ENCODE measurements around the gene MISP.

Gene MISP

GRCh38 chr19:778910-779653, 28.2 kb downstream of the MISP start:
- DNase-seq (no peak), ATAC-seq (replicated peaks) (no peak)
- Mint-ChIP-seq H3K9me3 (no peaks in the 10 kb centered on the region), H3K36me3 (ENCODE audit: insufficient read depth) (no peaks in the 10 kb centered on the region), H3K4me3 (no peak overlapping the region), H3K27ac (no peak overlapping the region), H3K4me1 (ENCODE audit: low read depth in 2 of 2) (no peaks in the 10 kb centered on the region), H3K27me3 (peaks cover 0 to 29% of the 10 kb centered on the region in 2 donors)

- Mint-ChIP-seq H3K27ac (no peak overlapping the region), H3K36me3 (ENCODE audit: insufficient read depth) (no peaks in the 10 kb centered on the region), H3K9me3 (no peaks in the 10 kb centered on the region), H3K4me1 (ENCODE audit: low read depth in 2 of 2) (no peaks in the 10 kb centered on the region), H3K27me3 (peaks cover 0 to 29% of the 10 kb centered on the region in 2 donors), H3K4me3 (no peak overlapping the region)
- DNase-seq: no peak
- no peak for ATAC-seq (replicated peaks)
Measured at GRCh38 chr19:780935-781334, 30.0 kb downstream of the MISP start.

GRCh38 chr19:781800-782184, 30.9 kb downstream of the MISP start:
- H3K4me1 Mint-ChIP-seq (ENCODE audit: low read depth in 2 of 2): no peaks in the 10 kb centered on the region
- no peak overlapping the region for H3K4me3 Mint-ChIP-seq
- H3K9me3 Mint-ChIP-seq: no peaks in the 10 kb centered on the region
- no peak for DNase-seq
- H3K27ac Mint-ChIP-seq: no peak overlapping the region
- H3K36me3 Mint-ChIP-seq (ENCODE audit: insufficient read depth): no peaks in the 10 kb centered on the region
- H3K27me3 Mint-ChIP-seq: peaks cover 0 to 29% of the 10 kb centered on the region in 2 donors
- no peak for ATAC-seq (replicated peaks)

- Mint-ChIP-seq H3K36me3 (ENCODE audit: insufficient read depth) (no peaks in the 10 kb centered on the region), H3K9me3 (no peaks in the 10 kb centered on the region), H3K27me3 (peaks cover 0 to 29% of the 10 kb centered on the region in 2 donors), H3K4me3 (no peak overlapping the region), H3K4me1 (ENCODE audit: low read depth in 2 of 2) (no peaks in the 10 kb centered on the region), H3K27ac (no peak overlapping the region)
- no peak for ATAC-seq (replicated peaks)
- DNase-seq: no peak
Measured at GRCh38 chr19:782185-782877, 31.4 kb downstream of the MISP start.

GRCh38 chr19:782878-783668, 32.2 kb downstream of the MISP start:
- Mint-ChIP-seq H3K4me3 (no peak overlapping the region), H3K36me3 (ENCODE audit: insufficient read depth) (no peaks in the 10 kb centered on the region), H3K4me1 (ENCODE audit: low read depth in 2 of 2) (no peaks in the 10 kb centered on the region), H3K27ac (no peak overlapping the region), H3K27me3 (peaks cover 0 to 29% of the 10 kb centered on the region in 2 donors), H3K9me3 (no peaks in the 10 kb centered on the region)
- DNase-seq (no peak), ATAC-seq (replicated peaks) (no peak)

- Mint-ChIP-seq H3K9me3 (no peaks in the 10 kb centered on the region), H3K36me3 (ENCODE audit: insufficient read depth) (no peaks in the 10 kb centered on the region), H3K27ac (no peak overlapping the region), H3K27me3 (peaks cover 0 to 23% of the 10 kb centered on the region in 2 donors), H3K4me1 (ENCODE audit: low read depth in 2 of 2) (no peaks in the 10 kb centered on the region), H3K4me3 (no peak overlapping the region)
- no peak for ATAC-seq (replicated peaks)
- DNase-seq: no peak
Measured at GRCh38 chr19:784541-784940, 33.6 kb downstream of the MISP start.

GRCh38 chr19:787536-787935, 36.6 kb downstream of the MISP start:
- Mint-ChIP-seq H3K27me3 (peaks cover 0 to 4% of the 10 kb centered on the region in 2 donors), H3K36me3 (ENCODE audit: insufficient read depth) (no peaks in the 10 kb centered on the region)

GRCh38 chr19:788686-788982, 37.7 kb downstream of the MISP start:
- Mint-ChIP-seq H3K27ac (no peak overlapping the region), H3K27me3 (no peaks in the 10 kb centered on the region), H3K4me1 (ENCODE audit: low read depth in 2 of 2) (no peaks in the 10 kb centered on the region), H3K9me3 (no peaks in the 10 kb centered on the region), H3K4me3 (no peak overlapping the region), H3K36me3 (ENCODE audit: insufficient read depth) (no peaks in the 10 kb centered on the region)
- ATAC-seq (replicated peaks) (no peak), DNase-seq (no peak)

More at GRCh38 chr19:787536-787935, 36.6 kb downstream of the MISP start:
- ATAC-seq (replicated peaks) (no peak), DNase-seq (no peak)
- no peak overlapping the region for H3K4me3 Mint-ChIP-seq
- H3K27ac Mint-ChIP-seq: no peak overlapping the region
- no peaks in the 10 kb centered on the region for H3K4me1 Mint-ChIP-seq (ENCODE audit: low read depth in 2 of 2)
- H3K9me3 Mint-ChIP-seq: no peaks in the 10 kb centered on the region

GRCh38 chr19:788983-789700, 38.2 kb downstream of the MISP start:
- H3K27ac Mint-ChIP-seq: peak overlapping the region in 1 of 2 donors; percentile 66
- no peak overlapping the region for H3K4me3 Mint-ChIP-seq
- no peak for ATAC-seq (replicated peaks)

GRCh38 chr19:789701-790060, 38.8 kb downstream of the MISP start:
- DNase-seq (no peak), ATAC-seq (replicated peaks) (no peak)
- no peaks in the 10 kb centered on the region for H3K9me3 Mint-ChIP-seq
- H3K4me3 Mint-ChIP-seq: no peak overlapping the region
- H3K36me3 Mint-ChIP-seq (ENCODE audit: insufficient read depth): peaks cover under 1% of the 10 kb centered on the region
- H3K27ac Mint-ChIP-seq: peak overlapping the region in 1 of 2 donors; percentile 66
- no peaks in the 10 kb centered on the region for H3K27me3 Mint-ChIP-seq
- no peaks in the 10 kb centered on the region for H3K4me1 Mint-ChIP-seq (ENCODE audit: low read depth in 2 of 2)

More at GRCh38 chr19:788983-789700, 38.2 kb downstream of the MISP start:
- Mint-ChIP-seq H3K36me3 (ENCODE audit: insufficient read depth) (no peaks in the 10 kb centered on the region), H3K4me1 (ENCODE audit: low read depth in 2 of 2) (no peaks in the 10 kb centered on the region), H3K9me3 (no peaks in the 10 kb centered on the region), H3K27me3 (no peaks in the 10 kb centered on the region)
- no peak for DNase-seq

GRCh38 chr19:791007-791566, 40.2 kb downstream of the MISP start:
- Mint-ChIP-seq H3K36me3 (ENCODE audit: insufficient read depth) (peaks cover 3% of the 10 kb centered on the region), H3K27ac (no peak overlapping the region), H3K27me3 (no peaks in the 10 kb centered on the region), H3K9me3 (no peaks in the 10 kb centered on the region), H3K4me1 (ENCODE audit: low read depth in 2 of 2) (no peaks in the 10 kb centered on the region), H3K4me3 (no peak overlapping the region)
- no peak for DNase-seq
- no peak for ATAC-seq (replicated peaks)

GRCh38 chr19:791567-792305, 40.8 kb downstream of the MISP start:
- peaks cover 2% of the 10 kb centered on the region in 2 donors for H3K4me1 Mint-ChIP-seq (ENCODE audit: low read depth in 2 of 2)
- no peak for ATAC-seq (replicated peaks)
- H3K27me3 Mint-ChIP-seq: no peaks in the 10 kb centered on the region
- no peak for DNase-seq
- H3K27ac Mint-ChIP-seq: no peak overlapping the region
- H3K36me3 Mint-ChIP-seq (ENCODE audit: insufficient read depth): peaks cover 4% of the 10 kb centered on the region
- H3K4me3 Mint-ChIP-seq: no peak overlapping the region
- no peaks in the 10 kb centered on the region for H3K9me3 Mint-ChIP-seq
